CD4-positive, CD25-positive, alpha-beta regulatory T cell (primary cell): ENCODE results near the gene WNT11. TPM values are rescaled to one million over a fixed set of nuclear protein-coding genes. Genes with fewer than 3 reads are reported as not detected.

ENCODE experiments used
- ATAC-seq, 2 donors: fragments of 150-1000 bp; cut with Tn5 transposase; one replicate each; pipeline ENCODE4 v1.10.0; 2021; ENCODE audit warnings: low read depth in 2 of 2, moderate number of reproducible peaks in 2 of 2, moderate library complexity in 1 of 2
- DNase-seq, 3 donors: peaks; one replicate each; pipeline versions ENCODE4 v3.0.0 to v3.0.0-alpha.2; 2012 to 2022; ENCODE audit warnings: mixed read lengths in 1 of 3
- H3K27ac ChIP-seq: one replicate; pipeline ENCODE4 v1.7.0; 2013; ENCODE audit warnings: mild to moderate bottlenecking, low read length; ENCODE audit not compliant: insufficient read depth, poor library complexity, severe bottlenecking
- H3K27me3 ChIP-seq: one replicate; pipeline ENCODE4 v1.7.0; 2013; ENCODE audit warnings: low read length; ENCODE audit not compliant: control insufficient read depth, insufficient read depth
- H3K36me3 ChIP-seq: one replicate; pipeline ENCODE4 v1.7.0; 2013; ENCODE audit warnings: mild to moderate bottlenecking, low read length, moderate library complexity; ENCODE audit not compliant: control insufficient read depth, insufficient read depth
- H3K4me1 ChIP-seq: 2 replicates; pipeline ENCODE4 v1.7.0; 2013; ENCODE audit warnings: mild to moderate bottlenecking, low read length; ENCODE audit not compliant: insufficient read depth, control insufficient read depth, poor library complexity, severe bottlenecking
- H3K4me3 ChIP-seq: one replicate; pipeline ENCODE4 v1.7.0; 2013; ENCODE audit warnings: low read depth, mild to moderate bottlenecking, low read length, moderate library complexity
- H3K9me3 ChIP-seq, 2 experiments: 1 replicate in 1 of 2; 2 replicates in 1 of 2; pipeline ENCODE4 v1.7.0; 2013; ENCODE audit warnings: low read length in 2 of 2, mild to moderate bottlenecking in 1 of 2, moderate library complexity in 1 of 2; ENCODE audit not compliant: control insufficient read depth in 2 of 2
- H3K27ac Mint-ChIP-seq, 3 donors: one replicate each; pipeline ENCODE4 v1.8.0; 2020 to 2022; ENCODE audit warnings: mild to moderate bottlenecking in 3 of 3, mixed read lengths in 3 of 3, moderate library complexity in 2 of 3
- H3K27me3 Mint-ChIP-seq: one replicate; pipeline ENCODE4 v1.8.0; 2022; ENCODE audit warnings: mild to moderate bottlenecking, mixed read lengths
- H3K36me3 Mint-ChIP-seq: one replicate; pipeline ENCODE4 v1.8.0; 2020; ENCODE audit warnings: mixed read lengths
- H3K4me1 Mint-ChIP-seq, 4 donors: one replicate each; pipeline ENCODE4 v1.8.0; 2020 to 2022; ENCODE audit warnings: mixed read lengths in 4 of 4, mild to moderate bottlenecking in 1 of 4
- H3K4me3 Mint-ChIP-seq, 4 donors: one replicate each; pipeline ENCODE4 v1.8.0; 2020 to 2022; ENCODE audit warnings: mild to moderate bottlenecking in 4 of 4, mixed read lengths in 4 of 4, moderate library complexity in 3 of 4
- H3K9me3 Mint-ChIP-seq, 7 donors: one replicate each; pipeline ENCODE4 v1.8.0; 2020 to 2022; ENCODE audit warnings: mixed read lengths in 7 of 7, mild to moderate bottlenecking in 3 of 7, moderate library complexity in 2 of 7
- polyA plus RNA-seq, 4 donors: library from polyadenylated mRNA; unstranded; fragments of 300-500 nt; fragmentation: Illumina TruSeq; gene quantifications; one replicate each; pipeline ENCODE4 v1.2.3, GENCODE V29; 2021
- total RNA-seq: library from RNA; stranded (reverse); gene quantifications from one replicate; pipeline ENCODE4 v1.2.3, GENCODE V29; 2022

Gene WNT11
- total and polyA plus RNA-seq, 5 donors from 2014 or later, result 0.43 to 1.2 TPM; not detected in 3

DNA sequence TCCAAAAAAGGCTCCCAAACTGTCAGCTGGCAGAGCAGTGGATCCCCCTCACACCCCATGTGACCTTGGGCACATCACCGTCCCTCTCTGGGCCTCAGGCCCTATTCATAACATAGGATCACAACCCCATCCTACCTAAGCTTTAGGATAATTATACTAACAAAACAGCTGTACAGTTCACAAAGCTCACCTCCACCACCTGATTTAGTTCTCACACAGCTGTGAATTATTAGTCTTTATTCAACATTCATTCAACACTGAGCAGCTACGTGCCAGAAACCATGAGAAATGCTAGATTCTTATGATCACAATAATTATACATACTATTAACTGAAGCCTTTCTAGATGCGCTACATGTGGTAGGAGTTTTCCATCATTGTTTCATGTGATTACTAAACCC is 9.5 kb downstream of the WNT11 start:
- no peaks in the 10 kb centered on the region for H3K27me3 ChIP-seq
- H3K9me3 Mint-ChIP-seq, result no peaks in the 10 kb centered on the region
- no peaks in the 10 kb centered on the region for H3K36me3 ChIP-seq
- H3K4me1 Mint-ChIP-seq, result no peaks in the 10 kb centered on the region
- no peaks in the 10 kb centered on the region for H3K4me1 ChIP-seq
- peak overlapping the region in 1 of 4 donors; percentile 4 for H3K4me3 Mint-ChIP-seq
- H3K27ac ChIP-seq, result no peak overlapping the region
- H3K36me3 Mint-ChIP-seq, result no peaks in the 10 kb centered on the region
- no peak overlapping the region for H3K4me3 ChIP-seq
- ATAC-seq (no peak), DNase-seq (no peak)
- H3K9me3 ChIP-seq, result no peaks in the 10 kb centered on the region
- peaks cover 5% of the 10 kb centered on the region for H3K27me3 Mint-ChIP-seq
- peak overlapping the region in 1 of 3 donors; percentile 21 for H3K27ac Mint-ChIP-seq

DNA sequence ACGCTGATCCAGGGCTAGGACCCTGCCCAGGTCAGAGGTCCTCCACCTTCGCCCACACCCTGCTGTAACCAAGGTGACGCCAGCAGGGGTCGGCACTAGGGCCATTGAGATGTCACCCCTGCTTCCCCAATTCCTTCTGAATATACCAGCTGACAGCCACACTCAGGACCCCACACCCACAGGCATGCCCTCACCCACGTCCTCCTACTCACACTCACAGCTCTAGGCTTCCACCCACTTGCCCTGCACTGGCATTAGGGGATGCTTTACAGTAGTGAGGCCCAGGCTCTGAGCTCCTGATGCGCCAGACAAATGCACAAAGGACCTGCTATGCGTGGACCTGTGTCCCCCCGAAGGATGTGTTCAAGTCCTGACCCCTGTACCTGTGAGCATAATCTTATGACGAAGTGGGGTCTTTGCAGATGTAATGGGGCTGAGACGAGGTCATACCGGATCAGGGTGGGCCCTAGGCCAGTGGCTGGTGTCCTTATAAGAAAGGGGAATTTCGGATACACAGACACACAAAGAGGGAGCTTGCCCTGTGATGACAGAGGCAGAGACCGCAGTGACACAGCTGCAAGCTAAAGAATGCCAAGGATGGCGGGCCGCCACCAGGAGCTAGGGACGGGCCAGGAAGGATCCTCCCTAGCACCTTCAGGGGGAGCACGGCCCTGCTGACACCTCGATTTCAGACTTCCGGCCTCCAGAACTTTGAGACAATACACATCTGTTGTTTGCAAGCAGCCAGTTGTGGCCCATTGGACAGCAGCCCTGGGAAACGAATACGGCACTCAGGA is 11.2 kb downstream of the WNT11 start:
- ATAC-seq (no peak), DNase-seq (no peak)
- Mint-ChIP-seq H3K27me3 (peaks cover 5% of the 10 kb centered on the region), H3K36me3 (no peaks in the 10 kb centered on the region), H3K9me3 (no peaks in the 10 kb centered on the region), H3K27ac (no peak overlapping the region), H3K4me3 (no peak overlapping the region), H3K4me1 (no peaks in the 10 kb centered on the region)
- Histone ChIP-seq H3K9me3 (no peaks in the 10 kb centered on the region), H3K27ac (no peak overlapping the region), H3K36me3 (no peaks in the 10 kb centered on the region), H3K4me1 (no peaks in the 10 kb centered on the region), H3K27me3 (no peaks in the 10 kb centered on the region), H3K4me3 (no peak overlapping the region)

DNA sequence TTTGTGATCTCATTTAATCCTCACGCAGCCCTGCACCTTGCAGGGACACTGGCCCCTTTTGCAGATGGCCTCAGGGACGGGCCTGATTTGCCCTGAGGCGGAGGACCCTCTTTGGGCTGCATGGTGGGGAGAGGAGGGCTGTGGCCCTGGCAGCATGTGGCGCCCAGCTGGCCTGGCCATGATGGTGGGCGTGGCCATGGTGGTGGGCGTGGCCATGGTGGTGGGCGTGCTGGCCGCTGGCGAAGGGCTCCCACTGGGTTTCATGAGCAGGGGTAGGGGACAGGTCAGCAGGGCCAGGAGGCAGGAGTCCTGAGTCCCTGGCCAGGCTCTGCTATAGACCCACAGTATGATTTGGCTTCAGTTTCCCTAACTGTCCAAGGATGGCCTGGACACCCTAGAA is 13.1 kb downstream of the WNT11 start:
- H3K27ac Mint-ChIP-seq, result no peak overlapping the region
- no peaks in the 10 kb centered on the region for H3K4me1 ChIP-seq

DNA sequence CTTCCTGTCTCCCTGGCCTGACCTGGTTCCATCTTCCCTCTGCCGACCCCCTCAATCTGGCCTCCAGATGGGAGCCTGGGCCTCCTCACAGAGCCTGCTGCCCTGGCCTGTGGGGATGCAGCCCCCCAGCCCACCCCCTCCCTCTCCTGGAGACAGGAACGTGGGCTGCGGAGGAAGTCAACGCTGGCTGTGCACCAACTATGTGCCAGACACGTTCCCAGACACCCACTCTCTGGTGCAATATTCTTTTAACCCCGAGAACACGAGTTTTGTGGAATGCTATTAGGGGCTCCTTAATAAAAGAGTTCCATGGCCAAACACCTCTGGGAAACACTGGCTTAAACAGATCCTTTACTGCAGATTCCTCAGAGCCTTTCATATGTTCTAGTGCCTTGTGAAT is 15.9 kb downstream of the WNT11 start:
- H3K27ac Mint-ChIP-seq, result no peak overlapping the region
- no peaks in the 10 kb centered on the region for H3K27me3 ChIP-seq
- H3K36me3 Mint-ChIP-seq, result no peaks in the 10 kb centered on the region
- H3K4me3 ChIP-seq, result no peak overlapping the region
- no peaks in the 10 kb centered on the region for H3K4me1 ChIP-seq
- DNase-seq (no peak), ATAC-seq (no peak)
- H3K9me3 Mint-ChIP-seq, result no peaks in the 10 kb centered on the region
- H3K27ac ChIP-seq, result no peak overlapping the region
- H3K4me3 Mint-ChIP-seq, result no peak overlapping the region
- H3K4me1 Mint-ChIP-seq, result no peaks in the 10 kb centered on the region
- H3K36me3 ChIP-seq, result no peaks in the 10 kb centered on the region
- no peaks in the 10 kb centered on the region for H3K9me3 ChIP-seq
- H3K27me3 Mint-ChIP-seq, result no peaks in the 10 kb centered on the region

More for the DNA sequence above, 13.1 kb downstream of the WNT11 start:
- Histone ChIP-seq H3K27ac (no peak overlapping the region), H3K9me3 (no peaks in the 10 kb centered on the region), H3K4me3 (no peak overlapping the region), H3K27me3 (no peaks in the 10 kb centered on the region), H3K36me3 (no peaks in the 10 kb centered on the region)
- Mint-ChIP-seq H3K9me3 (no peaks in the 10 kb centered on the region), H3K4me1 (no peaks in the 10 kb centered on the region), H3K36me3 (no peaks in the 10 kb centered on the region), H3K4me3 (no peak overlapping the region), H3K27me3 (no peaks in the 10 kb centered on the region)
- DNase-seq (no peak), ATAC-seq (no peak)

DNA sequence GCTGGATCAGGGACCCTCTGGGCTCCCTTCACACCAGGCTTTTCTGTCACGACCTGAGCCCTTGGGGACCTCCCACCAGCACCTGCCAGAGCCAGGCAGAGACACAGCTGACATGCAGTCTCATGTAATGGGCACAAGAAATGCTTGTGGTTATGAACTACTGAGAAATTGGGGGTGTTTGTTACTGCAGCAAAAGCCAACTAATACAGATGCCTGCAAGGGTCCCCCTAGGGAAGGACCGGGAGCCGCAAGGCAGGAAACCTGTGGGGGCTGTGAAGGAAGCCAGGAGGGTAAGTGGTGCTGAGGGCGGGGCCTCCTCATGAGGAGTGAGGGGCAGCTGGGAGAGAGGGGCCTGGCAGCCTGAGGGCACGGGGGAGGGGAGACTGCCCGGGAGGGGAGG is 16.6 kb downstream of the WNT11 start:
- Histone ChIP-seq H3K9me3 (no peaks in the 10 kb centered on the region), H3K4me3 (no peak overlapping the region), H3K4me1 (no peaks in the 10 kb centered on the region), H3K27me3 (no peaks in the 10 kb centered on the region), H3K27ac (no peak overlapping the region), H3K36me3 (no peaks in the 10 kb centered on the region)
- DNase-seq, result no peak
- no peak overlapping the region for H3K27ac Mint-ChIP-seq
- H3K4me3 Mint-ChIP-seq, result no peak overlapping the region
- no peak for ATAC-seq
- H3K27me3 Mint-ChIP-seq, result no peaks in the 10 kb centered on the region
- no peaks in the 10 kb centered on the region for H3K36me3 Mint-ChIP-seq
- no peaks in the 10 kb centered on the region for H3K9me3 Mint-ChIP-seq
- no peaks in the 10 kb centered on the region for H3K4me1 Mint-ChIP-seq

- Mint-ChIP-seq H3K36me3 (no peaks in the 10 kb centered on the region), H3K9me3 (no peaks in the 10 kb centered on the region)
- DNase-seq, result no peak
Observed at GRCh38 chr11:76188873-76189272, 17.4 kb downstream of the WNT11 start.

GRCh38 chr11:76186776-76187279 is 19.5 kb downstream of the WNT11 start:
- no peaks in the 10 kb centered on the region for H3K9me3 ChIP-seq
- DNase-seq, result no peak
- no peaks in the 10 kb centered on the region for H3K4me1 ChIP-seq
- Mint-ChIP-seq H3K9me3 (no peaks in the 10 kb centered on the region), H3K27ac (peak overlapping the region in 1 of 3 donors; percentile 38), H3K36me3 (no peaks in the 10 kb centered on the region), H3K27me3 (no peaks in the 10 kb centered on the region), H3K4me1 (no peaks in the 10 kb centered on the region), H3K4me3 (no peak overlapping the region)
- H3K27me3 ChIP-seq, result no peaks in the 10 kb centered on the region
- ATAC-seq, result no peak
- H3K4me3 ChIP-seq, result no peak overlapping the region
- H3K36me3 ChIP-seq, result no peaks in the 10 kb centered on the region
- H3K27ac ChIP-seq, result no peak overlapping the region

More at GRCh38 chr11:76188873-76189272, 17.4 kb downstream of the WNT11 start:
- Histone ChIP-seq H3K36me3 (no peaks in the 10 kb centered on the region), H3K4me3 (no peak overlapping the region), H3K4me1 (no peaks in the 10 kb centered on the region), H3K9me3 (no peaks in the 10 kb centered on the region), H3K27me3 (no peaks in the 10 kb centered on the region), H3K27ac (no peak overlapping the region)
- peak overlapping the region in 1 of 4 donors; percentile 75 for H3K4me3 Mint-ChIP-seq
- no peak for ATAC-seq
- peak overlapping the region in 1 of 3 donors; percentile 61 for H3K27ac Mint-ChIP-seq
- H3K4me1 Mint-ChIP-seq, result no peaks in the 10 kb centered on the region
- H3K27me3 Mint-ChIP-seq, result no peaks in the 10 kb centered on the region

DNA sequence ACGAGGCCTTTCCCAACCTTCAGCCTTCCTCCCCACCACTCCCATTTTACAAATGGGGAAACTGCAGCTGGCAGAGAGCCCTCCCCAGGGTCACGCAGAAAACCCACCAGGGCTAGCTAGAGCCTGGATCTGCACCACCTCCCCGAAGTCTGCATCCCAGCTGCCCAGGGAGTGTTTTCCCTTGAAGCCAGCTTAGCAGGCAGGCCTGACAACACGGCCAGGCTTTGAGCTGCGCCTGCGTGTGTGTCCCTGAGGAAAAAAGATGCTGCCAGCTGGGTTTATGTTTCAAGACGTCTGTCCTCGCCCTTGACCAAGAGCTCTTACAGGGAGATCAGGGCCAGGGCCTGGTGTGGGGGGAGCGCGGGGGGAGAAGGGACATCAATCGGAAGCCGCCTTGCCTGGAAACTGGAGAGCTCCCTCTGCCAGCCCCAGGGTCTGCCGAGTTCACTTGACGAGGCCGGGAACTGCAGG is 20.3 kb downstream of the WNT11 start:
- H3K4me1 Mint-ChIP-seq, result no peaks in the 10 kb centered on the region

More for the DNA sequence above, 20.3 kb downstream of the WNT11 start:
- no peaks in the 10 kb centered on the region for H3K36me3 Mint-ChIP-seq
- H3K9me3 Mint-ChIP-seq, result no peaks in the 10 kb centered on the region
- Histone ChIP-seq H3K4me3 (no peak overlapping the region), H3K36me3 (no peaks in the 10 kb centered on the region), H3K4me1 (no peaks in the 10 kb centered on the region), H3K27ac (no peak overlapping the region), H3K27me3 (no peaks in the 10 kb centered on the region), H3K9me3 (no peaks in the 10 kb centered on the region)
- DNase-seq (no peak), ATAC-seq (no peak)
- H3K4me3 Mint-ChIP-seq, result no peak overlapping the region
- H3K27ac Mint-ChIP-seq, result no peak overlapping the region
- no peaks in the 10 kb centered on the region for H3K27me3 Mint-ChIP-seq
